ENCODE results near the gene NRP1. TPM values are rescaled to one million over a fixed set of nuclear protein-coding genes. Genes with fewer than 3 reads are reported as not detected.

The NRP1 gene
- total RNA-seq, 1 donor from 2014 or later: 100 TPM

DNA sequence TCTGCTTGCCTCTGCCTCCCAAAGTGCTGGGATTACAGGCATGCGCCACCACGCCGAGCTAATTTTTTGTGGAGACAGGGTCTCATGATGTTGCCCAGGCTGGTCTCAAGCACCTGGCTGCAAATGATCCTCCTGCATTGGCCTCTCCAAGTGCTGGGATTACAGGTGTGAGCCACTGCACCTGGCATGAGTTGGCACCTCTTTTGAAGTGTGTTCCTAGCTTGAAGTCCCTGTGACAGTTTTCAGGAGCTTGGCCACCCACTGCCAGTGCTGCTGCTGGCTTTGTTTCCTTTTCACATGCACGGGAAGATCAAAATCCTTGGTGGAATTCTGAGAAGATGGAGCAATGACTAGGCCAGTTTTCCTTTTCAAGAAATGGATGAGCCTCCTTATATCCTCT is 126.3 kb downstream of the NRP1 start:
- peaks cover 6% of the 10 kb centered on the region for H3K27me3 Mint-ChIP-seq (ENCODE audit: unreplicated experiment)
- no peak for DNase-seq
- H3K4me3 Mint-ChIP-seq (ENCODE audit: unreplicated experiment): no peak overlapping the region
- peaks cover 15% of the 10 kb centered on the region for H3K36me3 Mint-ChIP-seq (ENCODE audit: unreplicated experiment)
- no peak overlapping the region for H3K27ac Mint-ChIP-seq (ENCODE audit: unreplicated experiment)
- peaks cover 4% of the 10 kb centered on the region for H3K9me3 Mint-ChIP-seq (ENCODE audit: unreplicated experiment)
- peaks cover 9% of the 10 kb centered on the region for H3K4me1 Mint-ChIP-seq (ENCODE audit: low read depth, unreplicated experiment)
- TF ChIP-seq, protein P1, sequence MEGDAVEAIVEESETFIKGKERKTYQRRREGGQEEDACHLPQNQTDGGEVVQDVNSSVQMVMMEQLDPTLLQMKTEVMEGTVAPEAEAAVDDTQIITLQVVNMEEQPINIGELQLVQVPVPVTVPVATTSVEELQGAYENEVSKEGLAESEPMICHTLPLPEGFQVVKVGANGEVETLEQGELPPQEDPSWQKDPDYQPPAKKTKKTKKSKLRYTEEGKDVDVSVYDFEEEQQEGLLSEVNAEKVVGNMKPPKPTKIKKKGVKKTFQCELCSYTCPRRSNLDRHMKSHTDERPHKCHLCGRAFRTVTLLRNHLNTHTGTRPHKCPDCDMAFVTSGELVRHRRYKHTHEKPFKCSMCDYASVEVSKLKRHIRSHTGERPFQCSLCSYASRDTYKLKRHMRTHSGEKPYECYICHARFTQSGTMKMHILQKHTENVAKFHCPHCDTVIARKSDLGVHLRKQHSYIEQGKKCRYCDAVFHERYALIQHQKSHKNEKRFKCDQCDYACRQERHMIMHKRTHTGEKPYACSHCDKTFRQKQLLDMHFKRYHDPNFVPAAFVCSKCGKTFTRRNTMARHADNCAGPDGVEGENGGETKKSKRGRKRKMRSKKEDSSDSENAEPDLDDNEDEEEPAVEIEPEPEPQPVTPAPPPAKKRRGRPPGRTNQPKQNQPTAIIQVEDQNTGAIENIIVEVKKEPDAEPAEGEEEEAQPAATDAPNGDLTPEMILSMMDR (IDR thresholded peaks at IDR 0.05; ENCODE audit: partially characterized antibody, unreplicated experiment): no peak

DNA sequence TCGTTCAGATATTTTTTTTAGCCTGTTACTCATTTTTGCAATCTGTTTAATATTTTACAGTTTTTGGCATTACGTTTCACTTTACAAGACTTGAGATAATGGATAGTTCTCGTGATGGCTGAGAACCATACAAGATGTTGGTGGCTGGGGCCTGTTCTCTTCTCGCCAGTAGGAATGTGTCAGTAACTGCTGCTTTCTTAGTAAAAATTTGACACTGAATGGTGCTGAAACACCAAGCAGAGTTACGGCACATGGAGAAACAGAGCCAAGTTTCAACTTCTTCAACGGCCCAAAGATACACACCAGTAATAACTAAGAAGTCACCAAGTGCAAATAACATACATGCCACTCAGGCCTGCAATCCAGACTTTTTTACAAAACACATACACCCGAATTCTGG is 130.4 kb downstream of the NRP1 start:
- Mint-ChIP-seq H3K27ac (ENCODE audit: unreplicated experiment) (no peak overlapping the region), H3K36me3 (ENCODE audit: unreplicated experiment) (peaks cover 12% of the 10 kb centered on the region), H3K9me3 (ENCODE audit: unreplicated experiment) (peaks cover 4% of the 10 kb centered on the region), H3K4me1 (ENCODE audit: low read depth, unreplicated experiment) (peaks cover 5% of the 10 kb centered on the region), H3K4me3 (ENCODE audit: unreplicated experiment) (no peak overlapping the region), H3K27me3 (ENCODE audit: unreplicated experiment) (peaks cover 6% of the 10 kb centered on the region)
- TF ChIP-seq, protein P1 (IDR thresholded peaks at IDR 0.05; ENCODE audit: partially characterized antibody, unreplicated experiment): no peak
- no peak for DNase-seq

DNA sequence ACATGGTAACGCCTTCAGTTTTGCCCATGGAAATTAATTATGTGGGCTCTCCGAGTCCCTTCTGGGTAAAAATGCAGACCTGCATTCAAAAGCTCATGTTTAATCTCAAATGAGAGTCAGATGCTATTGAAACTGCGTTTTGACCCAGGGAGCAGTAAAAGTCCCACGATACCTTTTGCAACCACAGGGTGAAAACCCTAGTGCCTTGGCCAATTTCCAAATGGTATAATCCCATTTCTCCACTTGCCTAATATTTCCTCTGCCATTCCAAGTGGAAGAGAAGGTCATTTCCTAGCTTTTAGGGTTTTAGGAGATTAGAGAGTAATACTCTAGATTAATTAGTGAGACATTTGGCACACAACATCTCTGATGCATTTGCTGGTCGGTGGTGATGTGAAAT is 132.5 kb downstream of the NRP1 start:
- Mint-ChIP-seq H3K4me3 (ENCODE audit: unreplicated experiment) (no peak overlapping the region), H3K36me3 (ENCODE audit: unreplicated experiment) (peaks cover 12% of the 10 kb centered on the region), H3K27ac (ENCODE audit: unreplicated experiment) (no peak overlapping the region), H3K9me3 (ENCODE audit: unreplicated experiment) (peaks cover 4% of the 10 kb centered on the region), H3K27me3 (ENCODE audit: unreplicated experiment) (peaks cover 3% of the 10 kb centered on the region), H3K4me1 (ENCODE audit: low read depth, unreplicated experiment) (peaks cover 4% of the 10 kb centered on the region)
- TF ChIP-seq, protein P1 (IDR thresholded peaks at IDR 0.05; ENCODE audit: partially characterized antibody, unreplicated experiment): no peak
- DNase-seq: no peak

DNA sequence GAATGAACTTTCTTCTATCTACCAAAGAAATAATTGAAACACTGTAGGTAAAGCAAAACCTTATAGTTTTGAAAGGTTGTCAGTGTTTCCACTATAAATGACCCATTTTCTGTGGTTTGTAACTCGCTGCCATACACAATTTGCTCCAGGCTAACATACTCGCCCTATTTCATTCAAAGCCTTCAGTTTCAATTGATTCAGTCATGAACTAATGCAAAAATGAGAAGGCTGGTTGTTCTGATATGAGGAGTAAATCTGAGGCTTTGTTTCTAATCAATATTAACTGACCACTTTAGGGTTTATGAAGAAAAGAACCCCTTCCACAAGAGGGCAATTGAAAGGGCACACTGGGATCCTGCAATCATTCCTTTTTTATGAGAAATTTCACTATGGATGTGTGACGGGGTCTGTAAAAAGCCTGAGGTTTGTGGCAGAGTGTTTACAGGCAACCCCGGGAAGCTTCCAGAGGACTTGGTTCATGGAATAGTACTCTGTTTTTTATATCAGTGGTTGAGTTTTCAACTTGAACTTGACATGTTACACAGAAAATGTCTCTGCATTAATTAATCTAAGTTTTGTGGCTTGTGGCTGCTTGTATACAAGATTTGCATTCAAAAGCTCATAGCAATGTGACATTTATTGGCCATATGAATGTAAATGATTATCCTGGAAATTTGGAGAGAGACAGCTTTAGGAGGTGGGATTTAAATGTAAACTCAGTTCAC is 133.2 kb downstream of the NRP1 start:
- Mint-ChIP-seq H3K4me1 (ENCODE audit: low read depth, unreplicated experiment) (peaks cover 4% of the 10 kb centered on the region), H3K4me3 (ENCODE audit: unreplicated experiment) (no peak overlapping the region), H3K36me3 (ENCODE audit: unreplicated experiment) (peaks cover 12% of the 10 kb centered on the region), H3K27ac (ENCODE audit: unreplicated experiment) (no peak overlapping the region), H3K9me3 (ENCODE audit: unreplicated experiment) (peaks cover 4% of the 10 kb centered on the region), H3K27me3 (ENCODE audit: unreplicated experiment) (peaks cover 3% of the 10 kb centered on the region)
- DNase-seq: no peak
- TF ChIP-seq, protein P1 (IDR thresholded peaks at IDR 0.05; ENCODE audit: partially characterized antibody, unreplicated experiment): no peak

DNA sequence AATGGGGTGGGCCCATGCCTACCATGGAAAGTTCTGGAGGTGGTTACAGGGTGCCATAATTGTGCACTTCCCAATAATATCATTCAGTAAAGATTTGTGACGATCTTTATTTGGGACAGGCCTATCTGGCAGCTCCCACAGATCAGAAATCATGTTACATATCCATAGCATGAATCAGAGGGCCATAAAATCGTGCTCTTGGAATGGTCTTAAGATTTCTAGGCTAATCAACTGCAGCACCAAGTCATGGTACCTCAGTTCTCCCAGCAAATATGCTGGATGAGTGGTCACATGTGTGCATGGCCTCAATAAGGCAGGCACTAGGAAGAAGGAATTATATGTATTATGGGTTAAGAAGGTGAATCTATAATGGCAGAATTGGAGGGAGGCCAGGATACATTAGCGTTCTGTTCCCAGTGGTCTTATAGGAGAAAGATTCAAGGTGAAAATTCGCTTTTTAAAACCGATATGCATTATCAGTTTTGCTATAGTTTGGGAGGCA is 134.7 kb downstream of the NRP1 start:
- H3K4me3 Mint-ChIP-seq (ENCODE audit: unreplicated experiment): no peak overlapping the region
- no peaks in the 10 kb centered on the region for H3K27me3 Mint-ChIP-seq (ENCODE audit: unreplicated experiment)
- H3K27ac Mint-ChIP-seq (ENCODE audit: unreplicated experiment): no peak overlapping the region
- H3K36me3 Mint-ChIP-seq (ENCODE audit: unreplicated experiment): peaks cover 6% of the 10 kb centered on the region
- H3K4me1 Mint-ChIP-seq (ENCODE audit: low read depth, unreplicated experiment): peaks cover 4% of the 10 kb centered on the region
- no peak for DNase-seq
- TF ChIP-seq, protein P1 (IDR thresholded peaks at IDR 0.05; ENCODE audit: partially characterized antibody, unreplicated experiment): no peak
- no peaks in the 10 kb centered on the region for H3K9me3 Mint-ChIP-seq (ENCODE audit: unreplicated experiment)
